Measurements from ENCODE around the gene GPR152.
"Not testable (repeated sequence)": the region's sequence is repeated elsewhere in the genome, so short reads cannot be mapped to it uniquely, and the experiment has no call there.

GPR152 gene

GRCh38 chr11:67415501-67416304 lies 36.8 kb downstream of the GPR152 start, which contains the start of gene CARNS1:
TSS of gene CARNS1 (plus strand) at chr11:67415678. CDS start at chr11:67416200, 522 bp downstream.
- DNase-seq (ENCODE audit: extremely low spot score, insufficient read length, low read depth) (no peak), FAIRE-seq (no peak)

- DNase-seq (ENCODE audit: extremely low spot score, insufficient read length, low read depth) (no peak), FAIRE-seq (no peak)
Measured at GRCh38 chr11:67413266-67413849, 39.2 kb downstream of the GPR152 start.

GRCh38 chr11:67412495-67413179 lies 39.9 kb downstream of the GPR152 start:
- FAIRE-seq = peak; percentile 15
- no peak for DNase-seq (ENCODE audit: extremely low spot score, insufficient read length, low read depth)

- no peak for FAIRE-seq
- DNase-seq (ENCODE audit: extremely low spot score, insufficient read length, low read depth) = no peak
Measured at GRCh38 chr11:67411785-67412152, 40.8 kb downstream of the GPR152 start.

GRCh38 chr11:67410984-67411784 lies 41.3 kb downstream of the GPR152 start:
- DNase-seq (ENCODE audit: extremely low spot score, insufficient read length, low read depth) (no peak), FAIRE-seq (no peak)

GRCh38 chr11:67410369-67410831 lies 42.1 kb downstream of the GPR152 start:
- FAIRE-seq (no peak), DNase-seq (ENCODE audit: extremely low spot score, insufficient read length, low read depth) (no peak)

GRCh38 chr11:67409781-67410368 lies 42.7 kb downstream of the GPR152 start:
- DNase-seq (ENCODE audit: extremely low spot score, insufficient read length, low read depth) = no peak
- FAIRE-seq = peak; percentile 60

- FAIRE-seq (peak; percentile 94), DNase-seq (ENCODE audit: extremely low spot score, insufficient read length, low read depth) (peak; percentile 65)
Measured at GRCh38 chr11:67409261-67409666, 43.3 kb downstream of the GPR152 start.

GRCh38 chr11:67408437-67409200 lies 43.9 kb downstream of the GPR152 start:
- DNase-seq (ENCODE audit: extremely low spot score, insufficient read length, low read depth) (no peak), FAIRE-seq (no peak)

- DNase-seq (ENCODE audit: extremely low spot score, insufficient read length, low read depth) (no peak), FAIRE-seq (no peak)
Measured at GRCh38 chr11:67407688-67408163, 44.8 kb downstream of the GPR152 start.

- DNase-seq (ENCODE audit: extremely low spot score, insufficient read length, low read depth) (no peak), FAIRE-seq (no peak)
Measured at GRCh38 chr11:67406969-67407687, 45.4 kb downstream of the GPR152 start.

- no peak for FAIRE-seq
- DNase-seq (ENCODE audit: extremely low spot score, insufficient read length, low read depth) = no peak
Measured at GRCh38 chr11:67406420-67406968, 46.0 kb downstream of the GPR152 start.

- FAIRE-seq (no peak), DNase-seq (ENCODE audit: extremely low spot score, insufficient read length, low read depth) (no peak)
Measured at GRCh38 chr11:67405688-67406339, 46.7 kb downstream of the GPR152 start.

- DNase-seq (ENCODE audit: extremely low spot score, insufficient read length, low read depth) = no peak
- FAIRE-seq = no peak
Measured at GRCh38 chr11:67405196-67405567, 47.3 kb downstream of the GPR152 start.

- FAIRE-seq (peak; percentile 60), DNase-seq (ENCODE audit: extremely low spot score, insufficient read length, low read depth) (no peak)
Measured at GRCh38 chr11:67404515-67405195, 47.9 kb downstream of the GPR152 start.

- FAIRE-seq; DNase-seq (ENCODE audit: extremely low spot score, insufficient read length, low read depth): not testable (repeated sequence)
Measured at GRCh38 chr11:67403085-67403484, 49.4 kb downstream of the GPR152 start.
